ENCODE results near the gene ADCY9. TPM values are rescaled to one million over a fixed set of nuclear protein-coding genes. Genes with fewer than 3 reads are reported as not detected.

ADCY9 gene
- polyA plus RNA-seq, 1 donor from 2014 or later = 6.3 TPM

GRCh38 chr16:4009177-4009576 lies 107.1 kb downstream of the ADCY9 start:
- H3K9me3 ChIP-seq (ENCODE audit: low read length) = no peaks in the 10 kb centered on the region
- H3K27me3 ChIP-seq (ENCODE audit: insufficient read depth, low read depth, low read length) = no peaks in the 10 kb centered on the region
- no peaks in the 10 kb centered on the region for H3K36me3 ChIP-seq (ENCODE audit: insufficient read depth, low read length)
- H3F3A ChIP-seq (ENCODE audit: insufficient read depth, low read length, poor library complexity, severe bottlenecking) = no peaks in the 10 kb centered on the region
- no peaks in the 10 kb centered on the region for H4K20me1 ChIP-seq (ENCODE audit: insufficient read depth)
- no peak overlapping the region for H3K4me3 ChIP-seq (ENCODE audit: low read length)
- no peak overlapping the region for H3K27ac ChIP-seq (ENCODE audit: low read length)
- no peak overlapping the region for H2AFZ ChIP-seq (ENCODE audit: low read depth, low read length)
- no peaks in the 10 kb centered on the region for H3K79me2 ChIP-seq (replicated peaks; ENCODE audit: insufficient read depth, low read length)
- H3K4me2 ChIP-seq (ENCODE audit: low read length) = no peak overlapping the region
- TF ChIP-seq RAD21 (conservative IDR thresholded peaks at IDR 0.05) (no peak), SMC3 (conservative IDR thresholded peaks at IDR 0.05; ENCODE audit: poor library complexity) (no peak), REST (IDR thresholded peaks at IDR 0.05; ENCODE audit: borderline replicate concordance) (no peak), EZH2 (IDR thresholded peaks at IDR 0.05; ENCODE audit: borderline replicate concordance, insufficient read depth, low read length, poor library complexity, severe bottlenecking) (no peak), POLR2AphosphoS5 (IDR thresholded peaks at IDR 0.05) (no peak), MXI1 (conservative IDR thresholded peaks at IDR 0.05; ENCODE audit: poor library complexity, severe bottlenecking) (no peak), CTCF (IDR thresholded peaks at IDR 0.05; ENCODE audit: poor library complexity, severe bottlenecking) (no peak), EP300 (conservative IDR thresholded peaks at IDR 0.05; ENCODE audit: poor library complexity, severe bottlenecking) (no peak), TAF1 (IDR thresholded peaks at IDR 0.05; ENCODE audit: low read depth) (no peak)
- H3K9me2 ChIP-seq (ENCODE audit: insufficient read depth, low read length) = no peaks in the 10 kb centered on the region
- no peak overlapping the region for H3K9ac ChIP-seq (ENCODE audit: low read length)

DNA sequence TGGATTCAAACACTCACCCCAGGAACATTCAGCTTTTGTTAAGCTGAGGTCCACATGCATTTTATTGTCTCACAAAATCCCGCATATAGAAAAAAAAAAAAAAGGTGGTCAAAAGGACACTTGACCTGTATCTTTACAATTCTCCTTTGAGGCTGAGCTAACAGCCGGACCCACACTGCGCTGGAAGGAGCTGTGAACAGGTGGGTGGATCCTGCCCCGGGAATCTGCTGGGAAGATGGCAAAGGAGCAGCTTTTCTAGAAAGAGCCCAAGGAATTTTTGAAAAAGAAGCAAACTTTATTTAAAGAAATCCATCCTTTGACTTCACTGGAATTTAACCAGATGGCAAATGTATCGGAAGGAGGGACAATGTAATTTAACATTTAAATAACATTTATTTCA lies 108.1 kb downstream of the ADCY9 start:
- Histone ChIP-seq H3F3A (ENCODE audit: insufficient read depth, low read length, poor library complexity, severe bottlenecking) (no peaks in the 10 kb centered on the region), H3K36me3 (ENCODE audit: insufficient read depth, low read length) (no peaks in the 10 kb centered on the region), H2AFZ (ENCODE audit: low read depth, low read length) (no peak overlapping the region), H3K4me2 (ENCODE audit: low read length) (no peak overlapping the region), H3K9me3 (ENCODE audit: low read length) (no peaks in the 10 kb centered on the region), H3K4me3 (ENCODE audit: low read length) (no peak overlapping the region), H3K9me2 (ENCODE audit: insufficient read depth, low read length) (no peaks in the 10 kb centered on the region), H3K27ac (ENCODE audit: low read length) (no peak overlapping the region), H3K79me2 (replicated peaks; ENCODE audit: insufficient read depth, low read length) (no peaks in the 10 kb centered on the region), H3K27me3 (ENCODE audit: insufficient read depth, low read depth, low read length) (no peaks in the 10 kb centered on the region), H4K20me1 (ENCODE audit: insufficient read depth) (no peaks in the 10 kb centered on the region), H3K9ac (ENCODE audit: low read length) (no peak overlapping the region)
- no peak for TF ChIP-seq EP300 (conservative IDR thresholded peaks at IDR 0.05; ENCODE audit: poor library complexity, severe bottlenecking)
- TF ChIP-seq POLR2AphosphoS5 (IDR thresholded peaks at IDR 0.05) = no peak
- TF ChIP-seq EZH2 (IDR thresholded peaks at IDR 0.05; ENCODE audit: borderline replicate concordance, insufficient read depth, low read length, poor library complexity, severe bottlenecking) = no peak
- TF ChIP-seq REST (IDR thresholded peaks at IDR 0.05; ENCODE audit: borderline replicate concordance) = no peak
- no peak for TF ChIP-seq SMC3 (conservative IDR thresholded peaks at IDR 0.05; ENCODE audit: poor library complexity)
- no peak for TF ChIP-seq TAF1 (IDR thresholded peaks at IDR 0.05; ENCODE audit: low read depth)
- TF ChIP-seq CTCF (IDR thresholded peaks at IDR 0.05; ENCODE audit: poor library complexity, severe bottlenecking) = no peak
- TF ChIP-seq MXI1 (conservative IDR thresholded peaks at IDR 0.05; ENCODE audit: poor library complexity, severe bottlenecking) = no peak
- no peak for TF ChIP-seq RAD21 (conservative IDR thresholded peaks at IDR 0.05)

Measured in neural cell (in vitro differentiated cells).